ENCODE results near the gene ABCA1.

- TF ChIP-seq CTCF (IDR thresholded peaks at IDR 0.05 in 2 of 3, conservative IDR thresholded peaks at IDR 0.05 in 1 of 3; ENCODE audit: control insufficient read depth in 2 of 3, extremely low read depth in 1 of 3, insufficient read depth in 1 of 3, low read depth in 3 of 3, low read length in 3 of 3), result no peak
- TF ChIP-seq JUND (IDR thresholded peaks at IDR 0.05; ENCODE audit: low read depth, low read length), result no peak
- no peak for TF ChIP-seq RCOR1 (conservative IDR thresholded peaks at IDR 0.05; ENCODE audit: low read depth, low read length)
These were observed 6.8 kb downstream of the ABCA1 start for GRCh38 chr9:104921067-104921741.
